ENCODE results near the gene SLC4A7.

- no peak for TF ChIP-seq CTCF (conservative IDR thresholded peaks at IDR 0.05)
- no peak for TF ChIP-seq EZH2 (IDR thresholded peaks at IDR 0.05; ENCODE audit: low read depth)
Measured at GRCh38 chr3:27380433-27381357, 103.5 kb downstream of the SLC4A7 start.

Measured in PC-9 (cell line).